Omental fat pad (tissue), 4 donors: Measurements from ENCODE around the gene POU6F2. TPM values are rescaled to one million over a fixed set of nuclear protein-coding genes. Genes with fewer than 3 reads are reported as not detected.

Experiments used
- ATAC-seq: fragments of 150-250 bp; one replicate; pipeline ENCODE4 v1.9.1; 2016; ENCODE audit warnings: mild to moderate bottlenecking, moderate library complexity; ENCODE audit not compliant: low FRiP score
- DNase-seq: peaks from one replicate; pipeline ENCODE4 v3.0.0-alpha.2; 2019; ENCODE audit warnings: low spot score
- CTCF ChIP-seq, 3 donors: fragments of 450-650 bp; IDR thresholded peaks; one replicate each; pipeline ENCODE4 v1.5.1; 2016 to 2017; ENCODE audit warnings: antibody characterized with exemption in 3 of 3, mild to moderate bottlenecking in 3 of 3, moderate library complexity in 2 of 3
- total RNA-seq, 4 donors: library from RNA; depleted of rRNA; stranded (reverse); fragments of >200 nt; gene quantifications; one replicate each; pipeline ENCODE4 v1.1.0, GENCODE V29; 2016

The POU6F2 gene
- total RNA-seq, 4 donors from 2014 or later = 0.12 to 0.56 (median 0.37) TPM; not detected in 1

DNA sequence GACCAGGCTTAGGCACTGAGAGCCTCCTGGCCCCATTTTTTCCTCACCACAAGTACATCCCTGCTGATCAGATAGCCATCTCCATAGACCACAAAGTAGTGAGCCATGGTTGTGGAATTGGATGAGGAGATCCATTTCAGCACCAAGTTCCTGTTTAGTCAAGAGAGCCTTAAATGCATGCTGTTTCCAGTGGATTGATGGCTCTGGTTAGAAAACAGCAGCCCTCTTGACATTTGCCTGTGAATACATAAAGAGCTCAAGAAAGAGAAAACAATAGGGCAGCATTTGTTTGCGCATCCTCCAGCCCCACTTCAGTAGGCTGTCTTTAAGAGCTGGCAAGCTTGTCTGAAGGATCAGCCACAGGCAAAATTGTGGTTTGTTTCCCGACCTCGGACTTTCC, 251.2 kb downstream of the POU6F2 start:
- TF ChIP-seq CTCF (IDR thresholded peaks at IDR 0.05) = no peak
- ATAC-seq = no peak
- no peak for DNase-seq

- TF ChIP-seq CTCF (IDR thresholded peaks at IDR 0.05) = no peak
- DNase-seq (no peak), ATAC-seq (no peak)
Observed at GRCh38 chr7:39233851-39234529, 256.3 kb downstream of the POU6F2 start.

GRCh38 chr7:39238234-39238869, 260.6 kb downstream of the POU6F2 start:
- ATAC-seq (no peak), DNase-seq (no peak)
- no peak for TF ChIP-seq CTCF (IDR thresholded peaks at IDR 0.05)

DNA sequence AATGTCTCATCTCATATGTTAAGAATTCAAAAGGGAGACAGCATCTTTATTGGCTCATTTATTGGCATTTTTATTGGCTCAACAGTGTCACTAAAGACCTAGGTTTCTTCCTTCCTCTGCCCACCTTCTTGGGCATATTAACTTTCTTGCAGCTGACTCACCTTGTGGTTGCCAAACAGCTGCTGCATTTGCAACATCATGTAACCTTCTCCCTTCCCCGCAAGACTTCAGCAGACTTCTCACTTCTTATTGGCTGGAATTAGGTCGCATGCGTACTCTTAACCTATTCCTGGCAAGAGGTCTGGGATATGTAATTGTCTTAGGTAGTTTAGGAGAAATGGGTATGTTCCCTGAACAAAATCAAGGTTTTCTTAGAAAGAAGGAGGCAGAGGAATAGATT, 263.2 kb downstream of the POU6F2 start:
- no peak for ATAC-seq
- DNase-seq = no peak
- no peak for TF ChIP-seq CTCF (IDR thresholded peaks at IDR 0.05)

DNA sequence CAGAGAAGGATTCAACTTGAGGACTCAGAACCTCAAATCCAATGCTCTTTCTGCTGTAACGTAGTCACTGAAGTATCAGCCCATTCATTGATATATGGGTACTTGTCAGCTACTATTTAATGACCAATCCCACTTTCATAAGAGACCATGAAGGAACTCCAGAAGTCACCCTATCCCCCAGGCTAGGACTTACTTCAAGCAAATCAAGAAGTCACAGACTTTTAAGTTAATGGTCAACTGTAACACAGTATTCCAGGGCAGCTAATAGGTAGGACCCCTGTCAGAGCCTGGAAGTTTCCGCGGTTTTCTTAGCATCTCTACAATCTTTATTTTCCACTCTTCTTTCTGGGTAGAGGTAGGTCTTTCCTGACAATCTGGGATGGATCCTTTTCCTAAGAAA, 269.9 kb downstream of the POU6F2 start:
- ATAC-seq (no peak), DNase-seq (no peak)
- no peak for TF ChIP-seq CTCF (IDR thresholded peaks at IDR 0.05)

GRCh38 chr7:39248041-39248691, 270.5 kb downstream of the POU6F2 start:
- no peak for DNase-seq
- TF ChIP-seq CTCF (IDR thresholded peaks at IDR 0.05) = no peak
- no peak for ATAC-seq
